Neuronal stem cell (in vitro differentiated cells): Measurements from ENCODE around the gene ZNF593.

Experiments
- DNase-seq: peaks from one replicate; pipeline ENCODE4 v3.0.0-alpha.2; 2013; ENCODE audit warnings: low spot score
- H2AFZ ChIP-seq: one replicate; pipeline ENCODE4 v1.6.1; 2013; ENCODE audit warnings: mild to moderate bottlenecking, low read length, inconsistent platforms
- H2AK5ac ChIP-seq: 2 replicates; pipeline ENCODE4 v1.6.1; 2013; ENCODE audit warnings: low read depth, mild to moderate bottlenecking, inconsistent platforms, low read length, moderate library complexity, mixed read lengths
- H2BK120ac ChIP-seq: 2 replicates; pipeline ENCODE4 v1.6.1; 2013; ENCODE audit warnings: low read depth, mild to moderate bottlenecking, inconsistent platforms, low read length, moderate library complexity, mixed read lengths
- H2BK12ac ChIP-seq: one replicate; pipeline ENCODE4 v1.6.1; 2013; ENCODE audit warnings: low read length, inconsistent platforms
- H2BK15ac ChIP-seq: 2 replicates; pipeline ENCODE4 v1.6.1; 2013; ENCODE audit warnings: mild to moderate bottlenecking, low read length, inconsistent platforms, mixed read lengths
- H2BK5ac ChIP-seq: one replicate; pipeline ENCODE4 v1.6.1; 2013; ENCODE audit warnings: inconsistent platforms, mild to moderate bottlenecking, low read length, moderate library complexity
- H3K14ac ChIP-seq: one replicate; pipeline ENCODE4 v1.6.1; 2013; ENCODE audit warnings: low read length, inconsistent platforms
- H3K18ac ChIP-seq: 2 replicates; pipeline ENCODE4 v1.6.1; 2013; ENCODE audit warnings: low read length, inconsistent platforms
- H3K23ac ChIP-seq: 2 replicates; pipeline ENCODE4 v1.6.1; 2013; ENCODE audit warnings: low read depth, mild to moderate bottlenecking, mixed read lengths, low read length, inconsistent platforms; ENCODE audit not compliant: poor library complexity
- H3K27ac ChIP-seq: replicated peaks from 3 replicates; pipeline ENCODE4 v1.5.1; 2013; ENCODE audit warnings: low read length, inconsistent platforms
- H3K27me3 ChIP-seq, 3 experiments: 2 replicates each; pipeline ENCODE4 v1.6.1; 2013; ENCODE audit warnings: low read length in 3 of 3, mild to moderate bottlenecking in 2 of 3, inconsistent platforms in 1 of 3, low read depth in 1 of 3, mixed read lengths in 1 of 3, moderate library complexity in 1 of 3; ENCODE audit not compliant: control insufficient read depth in 3 of 3, insufficient read depth in 3 of 3
- H3K36me3 ChIP-seq, 2 donors: replicated peaks in 1 of 2; 2 replicates each; pipeline ENCODE4 v1.6.1; 2013; ENCODE audit warnings: low read length in 2 of 2; ENCODE audit not compliant: control insufficient read depth in 2 of 2, insufficient read depth in 2 of 2
- H3K4ac ChIP-seq: 2 replicates; pipeline ENCODE4 v1.6.1; 2013; ENCODE audit warnings: inconsistent platforms, mild to moderate bottlenecking, low read length, moderate library complexity
- H3K4me1 ChIP-seq, 2 donors: 1 replicate in 1 of 2; 2 replicates in 1 of 2; pipeline ENCODE4 v1.6.1; 2013; ENCODE audit warnings: low read length in 2 of 2, low read depth in 1 of 2; ENCODE audit not compliant: control insufficient read depth in 2 of 2, insufficient read depth in 1 of 2
- H3K4me2 ChIP-seq: one replicate; pipeline ENCODE4 v1.6.1; 2013; ENCODE audit warnings: mild to moderate bottlenecking, low read length, inconsistent platforms; ENCODE audit not compliant: insufficient read depth, poor library complexity, severe bottlenecking
- H3K4me3 ChIP-seq, 2 donors: 2 replicates each; pipeline ENCODE4 v1.5.1; 2013; ENCODE audit warnings: low read length in 2 of 2, mild to moderate bottlenecking in 2 of 2, inconsistent platforms in 1 of 2, moderate library complexity in 1 of 2
- H3K79me1 ChIP-seq: one replicate; pipeline ENCODE4 v1.6.1; 2013; ENCODE audit warnings: low read depth, mild to moderate bottlenecking, inconsistent platforms, low read length, moderate library complexity
- H3K9ac ChIP-seq: one replicate; pipeline ENCODE4 v1.6.1; 2013; ENCODE audit warnings: mild to moderate bottlenecking, low read depth, low read length, inconsistent platforms; ENCODE audit not compliant: poor library complexity
- H3K9me3 ChIP-seq, 2 donors: replicated peaks in 1 of 2; 2 replicates each; pipeline versions ENCODE3 to v1.6.1; 2013; ENCODE audit warnings: low read length in 2 of 2, mild to moderate bottlenecking in 2 of 2, inconsistent platforms in 1 of 2, low read depth in 1 of 2, mixed read lengths in 1 of 2, moderate library complexity in 1 of 2; ENCODE audit not compliant: control insufficient read depth in 2 of 2, insufficient read depth in 1 of 2
- H4K8ac ChIP-seq: one replicate; pipeline ENCODE4 v1.6.1; 2013; ENCODE audit warnings: low read depth, mild to moderate bottlenecking, inconsistent platforms, low read length, moderate library complexity
- H4K91ac ChIP-seq: one replicate; pipeline ENCODE4 v1.6.1; 2013; ENCODE audit warnings: low read length, low read depth, mild to moderate bottlenecking, inconsistent platforms; ENCODE audit not compliant: poor library complexity
- WGBS, 2 donors: extraction: QIAGEN DNeasy Blood & Tissue Kit; methylation state at CpG; one replicate each; pipeline ENCODE4 v1.1.7; 2013; ENCODE audit warnings: missing lambda C conversion rate in 2 of 2, mixed read lengths in 1 of 2; ENCODE audit not compliant: insufficient read length in 2 of 2, insufficient replicate concordance in 1 of 2; ENCODE audit errors: extremely low coverage in 2 of 2; 5-methylcytosine and 5-hydroxymethylcytosine counted together

Gene ZNF593

GRCh38 chr1:26158271-26158907 is 11.3 kb upstream of the ZNF593 start:
- Histone ChIP-seq H3K4me3 (peak overlapping the region in 1 of 2 donors; percentile 50), H2BK120ac (no peak overlapping the region)
- whole genome bisulfite sequencing, 2 donors: no CpG with 5 or more reads among the region's 5 CpGs

GRCh38 chr1:26158908-26159742 is 10.6 kb upstream of the ZNF593 start, which contains the start of gene FAM110D:
Gene FAM110D (plus strand): TSS chr1:26159079. CDS start chr1:26161292, 2,213 bp downstream.
- H4K8ac ChIP-seq: no peak within 1 kb of the TSS
- no peak within 1 kb of the TSS for H2BK120ac ChIP-seq
- H2BK12ac ChIP-seq: no peak within 1 kb of the TSS
- no peaks in the 10 kb centered on the region for H3K9me3 ChIP-seq
- peak within 1 kb of the TSS; percentile 13 for H2AK5ac ChIP-seq
- no peak within 1 kb of the TSS for H4K91ac ChIP-seq
- peak within 1 kb of the TSS; percentile 49 for H2BK15ac ChIP-seq
- peak within 1 kb of the TSS; percentile 43 to 50 for H3K4me3 ChIP-seq
- H3K4me1 ChIP-seq: peaks cover 44 to 50% of the 10 kb centered on the region in 2 donors
- no CpG with 5 or more reads among the region's 6 CpGs for WGBS, 2 donors
- H2AFZ ChIP-seq: peak within 1 kb of the TSS; percentile 84
- H3K9ac ChIP-seq: no peak within 1 kb of the TSS
- H3K27me3 ChIP-seq: peaks cover 3 to 38% (median 5%) of the 10 kb centered on the region in 3 experiments
- no peak within 1 kb of the TSS for H3K27ac ChIP-seq
- DNase-seq: no peak
- H3K14ac ChIP-seq: no peak within 1 kb of the TSS
- H3K79me1 ChIP-seq: no peaks in the 10 kb centered on the region
- H3K4ac ChIP-seq: no peak within 1 kb of the TSS
- no peak within 1 kb of the TSS for H3K23ac ChIP-seq
- peak within 1 kb of the TSS; percentile 73 for H3K18ac ChIP-seq
- no peak within 1 kb of the TSS for H3K4me2 ChIP-seq
- H3K36me3 ChIP-seq: no peaks in the 10 kb centered on the region
- no peak within 1 kb of the TSS for H2BK5ac ChIP-seq

More at GRCh38 chr1:26158271-26158907, 11.3 kb upstream of the ZNF593 start:
- no peak overlapping the region for H3K23ac ChIP-seq
- H3K4me2 ChIP-seq: no peak overlapping the region
- no peak overlapping the region for H3K27ac ChIP-seq
- H3K9ac ChIP-seq: no peak overlapping the region
- no peaks in the 10 kb centered on the region for H3K36me3 ChIP-seq
- peaks cover 44 to 50% of the 10 kb centered on the region in 2 donors for H3K4me1 ChIP-seq
- no peak overlapping the region for H4K8ac ChIP-seq
- no peak overlapping the region for H2BK5ac ChIP-seq
- H4K91ac ChIP-seq: no peak overlapping the region
- H2BK12ac ChIP-seq: no peak overlapping the region
- H3K18ac ChIP-seq: peak overlapping the region; percentile 73
- peak overlapping the region; percentile 11 for H2AK5ac ChIP-seq
- H3K14ac ChIP-seq: no peak overlapping the region
- DNase-seq: no peak
- H3K27me3 ChIP-seq: peaks cover 3 to 31% (median 12%) of the 10 kb centered on the region in 3 experiments
- H2BK15ac ChIP-seq: peak overlapping the region; percentile 49
- peak overlapping the region; percentile 84 for H2AFZ ChIP-seq
- no peak overlapping the region for H3K4ac ChIP-seq
- H3K9me3 ChIP-seq: no peaks in the 10 kb centered on the region
- no peaks in the 10 kb centered on the region for H3K79me1 ChIP-seq

GRCh38 chr1:26159743-26160039 is 10.0 kb upstream of the ZNF593 start:
- Histone ChIP-seq H3K23ac (no peak overlapping the region), H2BK120ac (no peak overlapping the region), H2BK5ac (no peak overlapping the region), H3K79me1 (no peaks in the 10 kb centered on the region), H3K9ac (no peak overlapping the region), H3K14ac (no peak overlapping the region), H3K4me2 (no peak overlapping the region), H3K4me3 (peak overlapping the region in 1 of 2 donors; percentile 50), H3K4me1 (peaks cover 47 to 48% of the 10 kb centered on the region in 2 donors), H2BK15ac (no peak overlapping the region), H3K27me3 (peaks cover 3 to 38% (median 5%) of the 10 kb centered on the region in 3 experiments), H4K8ac (no peak overlapping the region), H3K18ac (no peak overlapping the region), H3K27ac (no peak overlapping the region), H2AK5ac (peak overlapping the region; percentile 13), H2AFZ (peak overlapping the region; percentile 84), H2BK12ac (no peak overlapping the region), H3K9me3 (no peaks in the 10 kb centered on the region), H4K91ac (no peak overlapping the region), H3K4ac (no peak overlapping the region), H3K36me3 (no peaks in the 10 kb centered on the region)
- no peak for DNase-seq
- no CpG with 5 or more reads among the region's 4 CpGs for WGBS, 2 donors
